MCF 10A (cell line): Measurements from ENCODE around the gene C12orf43. TPM values are rescaled to one million over a fixed set of nuclear protein-coding genes. Genes with fewer than 3 reads are reported as not detected.

Experiments
- BruUV-seq: library from RNA; stranded (reverse); fragments of 400-500 nt; replicated peaks from 2 replicates; lab custom pipeline; 2021; lab: Mats Ljungman, UMichigan
- CTCF ChIA-PET: fragments of 300-600 bp; sonication (Branson Sonifier 250); formaldehyde crosslinking; extraction: SDS; loops from one replicate; lab custom pipeline; 2021; ENCODE audit warnings: antibody characterized with exemption, inconsistent platforms; lab: Yijun Ruan, JAX
- POLR2A ChIA-PET: fragments of 300-600, 350-650 bp; sonication (Branson Sonifier 250); formaldehyde crosslinking; extraction: SDS; loops from one replicate; lab custom pipeline; 2020; ENCODE audit warnings: antibody characterized with exemption, inconsistent platforms; lab: Yijun Ruan, JAX
- DNase-seq: peaks from one replicate; pipeline ENCODE4 v3.0.0-alpha.2; 2018; ENCODE audit not compliant: unreplicated experiment
- H3K27ac Mint-ChIP-seq: one replicate; pipeline ENCODE4 v1.8.0; 2022; ENCODE audit warnings: mild to moderate bottlenecking, low read depth, mixed read lengths; ENCODE audit not compliant: unreplicated experiment
- H3K27me3 Mint-ChIP-seq: one replicate; pipeline ENCODE4 v1.8.0; 2022; ENCODE audit warnings: mixed read lengths; ENCODE audit not compliant: insufficient read depth, unreplicated experiment
- H3K36me3 Mint-ChIP-seq: one replicate; pipeline ENCODE4 v1.8.0; 2022; ENCODE audit warnings: mild to moderate bottlenecking, moderate library complexity, mixed read lengths; ENCODE audit not compliant: insufficient read depth, unreplicated experiment
- H3K4me1 Mint-ChIP-seq: one replicate; pipeline ENCODE4 v1.8.0; 2022; ENCODE audit warnings: mixed read lengths; ENCODE audit not compliant: insufficient read depth, unreplicated experiment
- H3K4me3 Mint-ChIP-seq: one replicate; pipeline ENCODE4 v1.8.0; 2022; ENCODE audit warnings: mild to moderate bottlenecking, moderate library complexity, mixed read lengths; ENCODE audit not compliant: unreplicated experiment
- H3K9me3 Mint-ChIP-seq: one replicate; pipeline ENCODE4 v1.8.0; 2022; ENCODE audit warnings: mixed read lengths; ENCODE audit not compliant: unreplicated experiment
- intact Hi-C: fragments of 100-400 bp; cut with micrococcal nuclease; formaldehyde crosslinking; loops from 2 replicates; pipeline ENCODE4 v1.14.1; 2022
- total RNA-seq: library from RNA; stranded (reverse); gene quantifications from 2 replicates; pipeline ENCODE4 v1.2.3, GENCODE V29; 2022
- TF ChIP-seq, protein P1 (sequence below): fragments of 200-600 bp; IDR thresholded peaks from one replicate; pipeline ENCODE4 v1.8.0; 2022; ENCODE audit warnings: antibody characterized with exemption, mild to moderate bottlenecking; ENCODE audit not compliant: unreplicated experiment

C12orf43 gene
- total RNA-seq, 1 experiment from 2014 or later, result 18.9 TPM

- intact Hi-C loops, result no loop called here
- ChIA-PET CTCF (no interaction called here), POLR2A (no interaction called here)
- no peak overlapping the region for H3K4me3 Mint-ChIP-seq
- no peak overlapping the region for H3K27ac Mint-ChIP-seq
- BruUV-seq, result no TSS peak
- TF ChIP-seq, protein P1, sequence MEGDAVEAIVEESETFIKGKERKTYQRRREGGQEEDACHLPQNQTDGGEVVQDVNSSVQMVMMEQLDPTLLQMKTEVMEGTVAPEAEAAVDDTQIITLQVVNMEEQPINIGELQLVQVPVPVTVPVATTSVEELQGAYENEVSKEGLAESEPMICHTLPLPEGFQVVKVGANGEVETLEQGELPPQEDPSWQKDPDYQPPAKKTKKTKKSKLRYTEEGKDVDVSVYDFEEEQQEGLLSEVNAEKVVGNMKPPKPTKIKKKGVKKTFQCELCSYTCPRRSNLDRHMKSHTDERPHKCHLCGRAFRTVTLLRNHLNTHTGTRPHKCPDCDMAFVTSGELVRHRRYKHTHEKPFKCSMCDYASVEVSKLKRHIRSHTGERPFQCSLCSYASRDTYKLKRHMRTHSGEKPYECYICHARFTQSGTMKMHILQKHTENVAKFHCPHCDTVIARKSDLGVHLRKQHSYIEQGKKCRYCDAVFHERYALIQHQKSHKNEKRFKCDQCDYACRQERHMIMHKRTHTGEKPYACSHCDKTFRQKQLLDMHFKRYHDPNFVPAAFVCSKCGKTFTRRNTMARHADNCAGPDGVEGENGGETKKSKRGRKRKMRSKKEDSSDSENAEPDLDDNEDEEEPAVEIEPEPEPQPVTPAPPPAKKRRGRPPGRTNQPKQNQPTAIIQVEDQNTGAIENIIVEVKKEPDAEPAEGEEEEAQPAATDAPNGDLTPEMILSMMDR, result no peak
- no peaks in the 10 kb centered on the region for H3K9me3 Mint-ChIP-seq
- peaks cover 18% of the 10 kb centered on the region for H3K27me3 Mint-ChIP-seq
- no peak for DNase-seq
- peaks cover 4% of the 10 kb centered on the region for H3K4me1 Mint-ChIP-seq
- H3K36me3 Mint-ChIP-seq, result no peaks in the 10 kb centered on the region
These were observed 28.1 kb downstream of the C12orf43 start for GRCh38 chr12:120988234-120988633.

- no peak overlapping the region for H3K27ac Mint-ChIP-seq
These were observed 31.9 kb downstream of the C12orf43 start for GRCh38 chr12:120984351-120984898.

GRCh38 chr12:120983759-120984158 is 32.5 kb downstream of the C12orf43 start:
- ChIA-PET CTCF (interaction anchor here (0.6 to 0.7 kb wide), 2 partner anchors 39 to 386 kb away, joined by 4 read pairs; no protein-coding TSS in a partner anchor), POLR2A (interaction anchor here (1.6 kb wide), 1 partner anchor 9 kb away, joined by 6 read pairs; no protein-coding TSS in a partner anchor)
- Mint-ChIP-seq H3K4me1 (peaks cover 4% of the 10 kb centered on the region), H3K36me3 (no peaks in the 10 kb centered on the region), H3K4me3 (no peak overlapping the region), H3K27me3 (peaks cover 13% of the 10 kb centered on the region), H3K9me3 (no peaks in the 10 kb centered on the region), H3K27ac (no peak overlapping the region)
- intact Hi-C loops, result no loop called here
- BruUV-seq, result no TSS peak
- no peak for DNase-seq
- TF ChIP-seq, protein P1, result no peak

More at GRCh38 chr12:120984351-120984898, 31.9 kb downstream of the C12orf43 start:
- TF ChIP-seq, protein P1, result no peak
- intact Hi-C loops, result no loop called here
- Mint-ChIP-seq H3K36me3 (no peaks in the 10 kb centered on the region), H3K27me3 (peaks cover 13% of the 10 kb centered on the region), H3K9me3 (no peaks in the 10 kb centered on the region), H3K4me1 (peaks cover 4% of the 10 kb centered on the region), H3K4me3 (no peak overlapping the region)
- POLR2A ChIA-PET, result interaction anchor here (1.6 kb wide), 1 partner anchor 8 kb away, joined by 6 read pairs; no protein-coding TSS in a partner anchor
- no TSS peak for BruUV-seq
- CTCF ChIA-PET, result interaction anchor here (0.6 to 1.2 kb wide), 7 partner anchors 12 to 399 kb away, joined by 3 to 7 read pairs (median 4); no protein-coding TSS in a partner anchor
- no peak for DNase-seq

GRCh38 chr12:120982659-120983058 is 33.6 kb downstream of the C12orf43 start:
- no TSS peak for BruUV-seq
- no peak overlapping the region for H3K27ac Mint-ChIP-seq
- no peak overlapping the region for H3K4me3 Mint-ChIP-seq
- ChIA-PET CTCF (interaction anchor here (1.2 kb wide), 1 partner anchor 11 kb away, joined by 9 read pairs; no protein-coding TSS in a partner anchor), POLR2A (interaction anchor here (1.6 kb wide), 1 partner anchor 10 kb away, joined by 6 read pairs; no protein-coding TSS in a partner anchor)
- H3K27me3 Mint-ChIP-seq, result peaks cover 13% of the 10 kb centered on the region
- intact Hi-C loops, result no loop called here
- H3K4me1 Mint-ChIP-seq, result peaks cover 4% of the 10 kb centered on the region
- no peaks in the 10 kb centered on the region for H3K9me3 Mint-ChIP-seq
- TF ChIP-seq, protein P1, result no peak
- DNase-seq, result no peak
- H3K36me3 Mint-ChIP-seq, result no peaks in the 10 kb centered on the region
